H9 (cell line): ENCODE results near the gene PPP1R15A. TPM values are rescaled to one million over a fixed set of nuclear protein-coding genes. Genes with fewer than 3 reads are reported as not detected.

Experiments used
- DNase-seq: peaks from one replicate; pipeline ENCODE4 v3.0.0-alpha.2; 2017
- H2AFZ ChIP-seq: one replicate; pipeline ENCODE4 v1.6.1; 2013; ENCODE audit warnings: mild to moderate bottlenecking, low read length, control low read depth, moderate library complexity
- H2AK5ac ChIP-seq: 2 replicates; pipeline ENCODE4 v1.6.1; 2013; ENCODE audit warnings: low read length, control low read depth, mixed read lengths; ENCODE audit not compliant: insufficient read length
- H2BK120ac ChIP-seq: one replicate; pipeline ENCODE4 v1.6.1; 2013; ENCODE audit warnings: low read depth, mild to moderate bottlenecking, low read length, control low read depth, inconsistent platforms; ENCODE audit not compliant: poor library complexity, severe bottlenecking
- H2BK12ac ChIP-seq: 2 replicates; pipeline ENCODE4 v1.6.1; 2013; ENCODE audit warnings: low read length, control low read depth, mixed read lengths, low read depth; ENCODE audit not compliant: insufficient read length
- H2BK15ac ChIP-seq: 2 replicates; pipeline ENCODE4 v1.6.1; 2013; ENCODE audit warnings: low read depth, low read length, control low read depth
- H2BK20ac ChIP-seq: one replicate; pipeline ENCODE4 v1.6.1; 2013; ENCODE audit warnings: low read depth, mild to moderate bottlenecking, low read length, control low read depth, inconsistent platforms; ENCODE audit not compliant: poor library complexity, severe bottlenecking
- H2BK5ac ChIP-seq: 2 replicates; pipeline ENCODE4 v1.6.1; 2013; ENCODE audit warnings: low read length, control low read depth, mixed read lengths; ENCODE audit not compliant: insufficient read length
- H3K14ac ChIP-seq: 2 replicates; pipeline ENCODE4 v1.6.1; 2013; ENCODE audit warnings: low read length, control low read depth; ENCODE audit not compliant: insufficient read depth
- H3K18ac ChIP-seq: 2 replicates; pipeline ENCODE4 v1.6.1; 2013; ENCODE audit warnings: low read depth, mild to moderate bottlenecking, mixed read lengths, low read length, control low read depth; ENCODE audit not compliant: insufficient read length
- H3K23ac ChIP-seq: 2 replicates; pipeline ENCODE4 v1.6.1; 2013; ENCODE audit warnings: low read length, control low read depth, mixed read lengths, low read depth; ENCODE audit not compliant: insufficient read length
- H3K23me2 ChIP-seq: 2 replicates; pipeline ENCODE4 v1.6.1; 2013; ENCODE audit warnings: low read depth, mild to moderate bottlenecking, mixed read lengths, low read length, control low read depth; ENCODE audit not compliant: insufficient read length, poor library complexity, severe bottlenecking
- H3K27ac ChIP-seq: 2 replicates; pipeline ENCODE4 v1.5.1; 2013; ENCODE audit warnings: low read length, control low read depth, mixed read lengths, low read depth; ENCODE audit not compliant: insufficient read length
- H3K27me3 ChIP-seq: 2 replicates; pipeline ENCODE4 v1.6.1; 2013; ENCODE audit warnings: low read length, control low read depth, inconsistent platforms; ENCODE audit not compliant: insufficient read depth
- H3K4ac ChIP-seq: 2 replicates; pipeline ENCODE4 v1.6.1; 2013; ENCODE audit warnings: low read depth, mild to moderate bottlenecking, control low read depth, inconsistent platforms, low read length, moderate library complexity
- H3K4me1 ChIP-seq: 2 replicates; pipeline ENCODE4 v1.6.1; 2013; ENCODE audit warnings: low read length, control low read depth, inconsistent platforms; ENCODE audit not compliant: insufficient read depth
- H3K4me2 ChIP-seq: 2 replicates; pipeline ENCODE4 v1.6.1; 2013; ENCODE audit warnings: low read length, control low read depth, mixed read lengths; ENCODE audit not compliant: insufficient read length, insufficient read depth
- H3K56ac ChIP-seq: 2 replicates; pipeline ENCODE4 v1.6.1; 2013; ENCODE audit warnings: low read depth, mild to moderate bottlenecking, mixed read lengths, low read length, control low read depth; ENCODE audit not compliant: insufficient read length
- H3K79me1 ChIP-seq: 2 replicates; pipeline ENCODE4 v1.6.1; 2013; ENCODE audit warnings: low read depth, mild to moderate bottlenecking, moderate library complexity, low read length, control low read depth, inconsistent platforms; ENCODE audit not compliant: insufficient read depth, poor library complexity, severe bottlenecking
- H3K79me2 ChIP-seq: 2 replicates; pipeline ENCODE4 v1.6.1; 2013; ENCODE audit warnings: low read length, control low read depth, inconsistent platforms; ENCODE audit not compliant: insufficient read depth
- H3K9ac ChIP-seq: 2 replicates; pipeline ENCODE4 v1.6.1; 2013; ENCODE audit warnings: low read length, control low read depth, mixed read lengths; ENCODE audit not compliant: insufficient read length; ENCODE audit errors: extremely low read depth
- H3K9me3 ChIP-seq: one replicate; pipeline ENCODE4 v1.6.1; 2013; ENCODE audit warnings: low read depth, low read length, inconsistent platforms; ENCODE audit not compliant: control insufficient read depth
- H3T11ph ChIP-seq: one replicate; pipeline ENCODE4 v1.6.1; 2013; ENCODE audit warnings: mild to moderate bottlenecking, low read length, control low read depth, inconsistent platforms
- H4K20me1 ChIP-seq: one replicate; pipeline ENCODE4 v1.6.1; 2013; ENCODE audit not compliant: control insufficient read depth, insufficient read length, insufficient read depth
- H4K5ac ChIP-seq: 2 replicates; pipeline ENCODE4 v1.6.1; 2013; ENCODE audit warnings: low read depth, mild to moderate bottlenecking, mixed read lengths, low read length, control low read depth; ENCODE audit not compliant: insufficient read length
- H4K8ac ChIP-seq: replicated peaks from 2 replicates; pipeline ENCODE4 v1.6.1; 2013; ENCODE audit warnings: low read length, control low read depth, mixed read lengths, low read depth; ENCODE audit not compliant: insufficient read length
- H4K91ac ChIP-seq: 2 replicates; pipeline ENCODE4 v1.6.1; 2013; ENCODE audit warnings: low read depth, mild to moderate bottlenecking, moderate library complexity, mixed read lengths, low read length, control low read depth; ENCODE audit not compliant: insufficient read length
- H3K27ac Mint-ChIP-seq, 3 experiments: 2 replicates in 2 of 3; 3 replicates in 1 of 3; pipeline ENCODE4 v1.8.0; 2020 to 2021; ENCODE audit warnings: mixed read lengths in 3 of 3, mild to moderate bottlenecking in 1 of 3, moderate library complexity in 1 of 3
- H3K27me3 Mint-ChIP-seq: 2 replicates; pipeline ENCODE4 v1.8.0; 2021; ENCODE audit warnings: low read depth, mild to moderate bottlenecking, moderate library complexity, mixed read lengths
- H3K36me3 Mint-ChIP-seq, 3 experiments: 2 replicates in 2 of 3; 3 replicates in 1 of 3; pipeline ENCODE4 v1.8.0; 2020 to 2021; ENCODE audit warnings: low read depth in 3 of 3, mixed read lengths in 3 of 3; ENCODE audit not compliant: insufficient read depth in 1 of 3
- H3K4me1 Mint-ChIP-seq, 2 experiments: 2 replicates each; pipeline ENCODE4 v1.8.0; 2020; ENCODE audit warnings: mixed read lengths in 2 of 2
- H3K4me3 Mint-ChIP-seq, 2 experiments: 2 replicates in 1 of 2; 3 replicates in 1 of 2; pipeline ENCODE4 v1.8.0; 2020 to 2021; ENCODE audit warnings: mild to moderate bottlenecking in 2 of 2, mixed read lengths in 2 of 2, moderate library complexity in 1 of 2
- H3K9me3 Mint-ChIP-seq, 2 experiments: 2 replicates in 1 of 2; 3 replicates in 1 of 2; pipeline ENCODE4 v1.8.0; 2020; ENCODE audit warnings: mild to moderate bottlenecking in 2 of 2, mixed read lengths in 2 of 2, moderate library complexity in 1 of 2
- CTCF ChIP-seq: fragments of 200-600 bp; sonication (generic); conservative IDR thresholded peaks from 3 replicates; pipeline ENCODE4 v1.8.0; 2021; ENCODE audit warnings: antibody characterized with exemption, mild to moderate bottlenecking
- WGBS: extraction: QIAGEN DNeasy Blood & Tissue Kit; methylation state at CpG from one replicate; pipeline ENCODE4 v1.1.7; 2013; ENCODE audit warnings: missing lambda C conversion rate, low lambda C conversion rate, mixed read lengths; ENCODE audit not compliant: insufficient read length; ENCODE audit errors: extremely low coverage; 5-methylcytosine and 5-hydroxymethylcytosine counted together
- total RNA-seq: library from RNA; stranded (reverse); gene quantifications from 2 replicates; pipeline ENCODE4 v1.2.1, GENCODE V29; 2021

PPP1R15A gene
- total RNA-seq, 1 experiment from 2014 or later, result 17.2 TPM

GRCh38 chr19:48881741-48882657, 9.8 kb downstream of the PPP1R15A start:
- Histone ChIP-seq H3K4me2 (no peak overlapping the region), H3K79me1 (no peaks in the 10 kb centered on the region), H3K23me2 (no peaks in the 10 kb centered on the region), H3K79me2 (no peaks in the 10 kb centered on the region), H2AFZ (no peak overlapping the region), H2BK5ac (no peak overlapping the region), H3K9me3 (no peaks in the 10 kb centered on the region), H2BK12ac (no peak overlapping the region), H2BK120ac (no peak overlapping the region), H4K91ac (no peak overlapping the region), H4K20me1 (no peaks in the 10 kb centered on the region), H3K27ac (no peak overlapping the region), H2BK20ac (no peak overlapping the region), H2BK15ac (no peak overlapping the region), H3K18ac (peak overlapping the region; percentile 88), H3K9ac (no peak overlapping the region), H3K23ac (no peak overlapping the region), H4K5ac (no peak overlapping the region), H3K27me3 (no peaks in the 10 kb centered on the region), H3K4me1 (no peaks in the 10 kb centered on the region), H3K14ac (0 out of 2 replicates have a peak overlapping the region, but pooled peaks have one; percentile 60), H3K4ac (no peak overlapping the region), H2AK5ac (no peak overlapping the region), H4K8ac (no peak overlapping the region), H3K56ac (no peak overlapping the region), H3T11ph (no peak overlapping the region)
- TF ChIP-seq CTCF, result no peak
- Mint-ChIP-seq H3K36me3 (peaks cover 0 to 17% (median 10%) of the 10 kb centered on the region in 3 experiments; a peak in 6 of 7 replicates), H3K4me3 (no peak overlapping the region; a peak in 2 of 5 replicates), H3K9me3 (no peaks in the 10 kb centered on the region), H3K27me3 (no peaks in the 10 kb centered on the region), H3K4me1 (peaks cover 17 to 19% of the 10 kb centered on the region in 2 experiments), H3K27ac (peak overlapping the region; percentile 76 to 89 (median 88); a peak in 4 of 7 replicates)
- DNase-seq, result peak; percentile 85
- no CpG with 5 or more reads among the region's 30 CpGs for WGBS
